Stimulated activated CD4-positive, alpha-beta T cell treated with anti-CD3 and anti-CD28 coated beads, Interleukin-12 subunit alpha, Interleukin-12 subunit beta, amount 100 ng/mL, for 4 hours (primary cell): Measurements from ENCODE around the gene CHP2.
"Not testable (repeated sequence)": the region's sequence is repeated elsewhere in the genome, so short reads cannot be mapped to it uniquely, and the experiment has no call there.

ENCODE experiments used
- DNase-seq: peaks from one replicate; pipeline ENCODE4 v3.0.0-alpha.2; 2020

The CHP2 gene

GRCh38 chr16:23754594-23755483 lies at the start of gene CHP2:
Gene CHP2 (plus strand): TSS chr16:23755026. CDS start chr16:23755050, 24 bp downstream.
- DNase-seq = no peak

- no peak for DNase-seq
These were observed 49.3 kb upstream of the CHP2 start for GRCh38 chr16:23705517-23705902.

DNA sequence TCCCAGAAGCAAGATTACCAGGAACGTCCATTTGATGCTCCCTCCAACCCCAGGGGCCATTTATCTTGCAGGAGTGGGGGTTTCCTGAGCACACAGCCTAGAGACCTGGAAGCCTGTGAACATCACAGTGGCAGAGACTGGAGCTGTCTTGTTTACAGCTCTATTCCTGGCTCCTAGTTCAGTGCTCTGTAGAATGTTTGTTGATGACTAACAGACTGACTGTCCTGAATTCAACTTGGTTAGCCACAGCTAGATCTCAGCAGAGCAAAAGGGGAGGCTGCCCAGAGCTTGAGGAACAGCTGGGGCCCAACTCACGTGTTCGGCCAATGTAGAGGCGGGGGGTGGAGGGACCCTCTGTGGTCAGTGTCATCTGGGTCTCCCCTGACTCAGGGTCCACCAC lies 48.4 kb upstream of the CHP2 start:
- no peak for DNase-seq

- DNase-seq = no peak
These were observed 45.3 kb upstream of the CHP2 start for GRCh38 chr16:23709536-23709935.

GRCh38 chr16:23710008-23710407 lies 44.8 kb upstream of the CHP2 start:
- no peak for DNase-seq

DNA sequence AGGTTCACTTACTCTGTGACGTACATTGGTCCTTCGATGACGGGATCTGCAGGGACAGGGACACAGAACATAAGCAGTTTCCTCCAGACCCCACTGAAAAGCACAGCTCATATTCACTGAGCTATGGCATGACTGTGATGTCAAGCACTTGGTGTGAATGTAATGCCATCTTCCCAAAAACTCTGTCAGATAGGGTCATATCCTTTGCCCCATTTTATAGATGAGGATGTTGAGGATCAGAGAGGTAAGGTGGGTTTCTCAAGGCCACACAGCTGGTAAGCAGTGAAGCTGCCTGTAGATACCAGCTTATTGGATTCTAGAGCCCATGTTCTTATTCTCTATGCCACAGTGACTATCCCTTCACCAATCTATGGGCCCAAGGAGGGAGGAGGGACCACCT lies 44.3 kb upstream of the CHP2 start:
- no peak for DNase-seq

DNA sequence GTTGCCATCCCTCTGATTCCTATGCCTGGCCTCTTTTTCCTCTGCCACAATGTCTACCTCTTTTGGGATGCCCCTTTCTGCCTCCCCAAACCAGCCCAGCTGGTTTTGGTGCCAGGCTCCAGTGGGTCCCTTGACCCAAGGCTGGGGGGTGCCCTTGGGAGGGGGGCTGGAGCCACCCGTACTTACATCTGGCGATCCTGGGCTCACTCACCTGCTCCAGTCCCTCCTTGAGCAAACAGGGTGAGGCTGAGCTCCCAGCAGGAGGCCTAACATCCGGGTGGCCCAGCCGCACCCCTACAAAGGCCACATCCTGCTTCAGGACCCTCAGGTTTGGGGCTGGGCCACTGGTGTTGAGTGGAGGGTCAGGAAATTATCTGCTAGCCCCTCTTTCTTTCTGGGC lies 43.0 kb upstream of the CHP2 start:
- no peak for DNase-seq

GRCh38 chr16:23712976-23713375 lies 41.9 kb upstream of the CHP2 start, which contains the start of gene ERN2:
Gene ERN2 (minus strand): TSS chr16:23713222. CDS start chr16:23713187, 35 bp downstream.
- DNase-seq = no peak

DNA sequence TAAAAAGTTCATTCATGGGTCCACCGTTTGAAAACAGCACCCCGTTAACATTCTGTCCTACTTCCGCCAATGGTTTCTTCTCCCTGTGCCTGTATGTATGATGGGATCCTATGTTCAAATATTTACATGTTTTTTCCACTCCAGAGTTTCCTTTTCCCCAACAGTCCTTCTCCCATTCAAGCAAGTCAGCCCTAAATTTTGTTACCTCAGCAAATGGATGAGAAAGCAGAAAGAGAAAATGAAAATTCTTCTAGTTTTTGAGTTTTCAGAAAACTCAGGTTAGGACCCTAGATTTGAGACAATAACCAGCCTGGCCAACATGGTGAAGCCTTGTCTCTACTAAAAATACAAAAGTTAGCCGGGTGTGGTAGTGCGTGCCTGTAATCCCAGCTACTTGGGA lies 38.3 kb upstream of the CHP2 start:
- no peak for DNase-seq

DNA sequence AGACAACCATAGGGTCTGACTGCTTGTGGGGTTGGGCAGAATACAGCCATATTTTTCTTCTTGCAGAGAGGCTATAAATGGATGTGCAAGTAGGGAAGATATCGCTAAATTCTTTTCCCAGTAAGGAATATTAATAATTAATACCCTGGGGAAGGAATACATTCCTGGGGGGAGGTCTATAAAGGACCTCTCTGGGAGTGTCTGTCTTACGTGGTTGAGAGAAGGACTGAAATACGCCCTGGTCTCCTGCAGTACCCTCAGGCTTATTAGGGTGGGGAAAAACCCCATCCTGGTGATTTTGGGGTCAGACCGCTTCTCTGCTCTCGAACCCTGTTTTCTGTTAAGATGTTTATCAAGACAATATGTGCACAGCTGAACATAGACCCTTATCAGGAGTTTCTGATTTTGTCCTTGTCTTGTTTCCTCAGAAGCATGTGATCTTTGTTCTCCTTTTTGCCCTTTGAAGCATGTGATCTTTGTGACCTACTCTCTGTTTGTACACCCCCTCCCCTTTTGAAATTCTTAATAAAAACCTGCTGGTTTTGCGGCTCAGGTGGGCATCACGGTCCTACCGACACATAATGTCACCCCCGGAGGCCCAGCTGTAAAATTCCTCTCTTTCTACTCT lies 32.1 kb upstream of the CHP2 start:
- DNase-seq = not testable (repeated sequence)

DNA sequence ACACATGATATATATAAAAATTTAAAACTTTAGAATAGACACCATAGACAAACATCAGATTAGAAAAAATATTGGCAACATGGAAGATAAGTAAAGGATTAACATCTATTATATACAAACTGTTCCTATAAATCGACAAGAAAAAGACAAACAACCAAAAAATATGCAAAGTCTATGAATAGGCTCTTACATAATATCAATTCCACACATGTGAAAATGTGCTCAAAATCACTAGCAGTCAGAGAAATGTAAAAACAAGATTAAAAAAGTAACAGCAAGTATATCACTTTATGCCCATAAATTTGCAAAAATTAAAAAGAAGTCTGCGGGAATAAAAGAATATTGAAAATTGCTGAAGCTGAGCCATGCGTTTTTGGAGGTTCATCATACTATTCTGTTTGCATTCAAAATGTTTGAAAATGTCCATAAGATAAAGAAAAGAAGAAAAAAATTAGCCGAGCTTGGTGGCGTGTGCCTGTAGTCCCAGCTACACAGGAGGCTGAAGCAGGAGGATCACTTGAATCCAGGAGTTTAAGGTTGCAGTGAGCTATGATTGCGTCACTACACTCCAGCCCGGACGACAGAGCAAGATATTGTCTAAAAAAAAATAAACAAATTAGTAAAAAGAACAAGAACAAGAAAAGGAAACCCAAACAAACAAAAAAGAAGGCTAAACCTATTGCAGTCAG lies 30.6 kb upstream of the CHP2 start:
- no peak for DNase-seq

DNA sequence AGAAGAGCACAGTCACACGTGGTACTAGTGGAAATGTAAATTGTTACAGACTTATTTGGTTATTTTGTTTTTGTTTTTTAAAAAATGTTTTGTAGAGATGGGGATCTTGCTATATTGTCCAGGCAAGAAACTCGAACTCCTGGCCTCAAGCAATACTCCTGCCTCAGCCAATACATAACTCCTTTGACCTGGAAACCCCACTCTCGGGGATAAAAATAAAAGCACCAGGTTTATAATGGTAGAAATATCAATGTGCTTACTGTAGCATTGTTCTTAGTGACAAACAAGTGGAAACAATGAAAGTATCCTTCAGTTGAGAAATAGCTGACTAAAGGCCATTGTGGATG lies 30.1 kb upstream of the CHP2 start:
- no peak for DNase-seq

DNA sequence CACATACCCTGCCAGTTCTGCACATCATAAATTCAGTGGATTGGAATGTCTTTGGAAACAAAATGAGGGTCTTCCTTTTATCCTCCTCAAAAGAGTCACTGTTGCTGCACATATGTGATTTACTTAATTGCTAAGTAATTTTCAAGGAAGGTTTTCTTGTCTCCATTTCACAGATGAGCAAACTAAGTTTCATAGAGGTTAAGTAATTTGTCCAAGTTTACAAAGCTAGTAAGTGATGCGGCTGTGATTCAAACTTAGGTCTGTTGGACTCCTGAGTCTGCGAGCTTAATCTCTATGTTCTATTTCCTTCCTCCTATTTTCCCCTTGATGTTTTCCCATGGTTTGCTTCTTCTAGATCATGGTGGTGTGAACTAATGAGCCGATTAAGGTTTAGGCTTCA lies 28.1 kb upstream of the CHP2 start:
- DNase-seq = no peak

- no peak for DNase-seq
These were observed 26.7 kb upstream of the CHP2 start for GRCh38 chr16:23728112-23728477.

DNA sequence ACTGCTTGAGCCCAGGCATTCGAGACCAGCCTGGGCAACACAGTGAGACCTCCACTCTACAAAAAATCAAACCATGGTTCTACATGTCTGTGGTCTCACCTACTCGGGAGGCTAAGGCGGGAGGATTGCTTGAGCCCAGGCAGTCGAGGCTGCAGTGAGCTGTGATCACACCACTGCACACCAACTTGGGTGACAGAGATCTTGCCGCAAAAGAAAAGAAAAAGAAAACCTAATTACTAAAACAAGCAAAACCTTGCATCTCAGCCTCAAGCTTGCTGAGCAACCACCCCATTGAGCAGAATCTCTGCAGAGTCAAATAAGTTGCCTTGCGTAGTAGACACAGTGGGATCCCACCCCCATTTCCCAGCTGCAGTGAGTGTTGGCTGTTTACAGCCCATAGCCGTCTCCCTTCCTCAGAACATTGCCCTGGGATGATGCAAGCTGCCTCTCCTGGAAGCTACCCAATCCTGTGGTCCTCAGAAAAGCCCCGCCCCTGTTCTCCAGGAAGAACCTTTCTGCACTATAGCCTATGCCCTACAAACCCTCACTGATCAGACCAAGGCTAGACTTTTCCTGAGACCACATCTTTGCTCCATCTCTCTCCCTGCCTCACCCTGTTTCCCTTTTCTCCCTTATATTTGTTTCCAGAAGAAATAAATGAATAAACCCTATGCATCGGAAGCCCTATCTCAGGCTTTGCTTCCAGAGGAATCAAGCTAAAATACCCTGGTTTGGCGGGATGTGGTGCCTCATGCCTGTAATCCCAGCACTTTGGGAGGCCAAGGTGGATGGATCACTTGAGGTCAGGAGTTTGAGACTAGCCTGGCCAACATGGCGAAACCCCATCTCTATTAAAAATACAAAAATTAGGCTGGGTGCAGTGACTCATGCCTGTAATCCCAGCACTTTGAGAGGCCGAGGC lies 25.1 kb upstream of the CHP2 start:
- no peak for DNase-seq

DNA sequence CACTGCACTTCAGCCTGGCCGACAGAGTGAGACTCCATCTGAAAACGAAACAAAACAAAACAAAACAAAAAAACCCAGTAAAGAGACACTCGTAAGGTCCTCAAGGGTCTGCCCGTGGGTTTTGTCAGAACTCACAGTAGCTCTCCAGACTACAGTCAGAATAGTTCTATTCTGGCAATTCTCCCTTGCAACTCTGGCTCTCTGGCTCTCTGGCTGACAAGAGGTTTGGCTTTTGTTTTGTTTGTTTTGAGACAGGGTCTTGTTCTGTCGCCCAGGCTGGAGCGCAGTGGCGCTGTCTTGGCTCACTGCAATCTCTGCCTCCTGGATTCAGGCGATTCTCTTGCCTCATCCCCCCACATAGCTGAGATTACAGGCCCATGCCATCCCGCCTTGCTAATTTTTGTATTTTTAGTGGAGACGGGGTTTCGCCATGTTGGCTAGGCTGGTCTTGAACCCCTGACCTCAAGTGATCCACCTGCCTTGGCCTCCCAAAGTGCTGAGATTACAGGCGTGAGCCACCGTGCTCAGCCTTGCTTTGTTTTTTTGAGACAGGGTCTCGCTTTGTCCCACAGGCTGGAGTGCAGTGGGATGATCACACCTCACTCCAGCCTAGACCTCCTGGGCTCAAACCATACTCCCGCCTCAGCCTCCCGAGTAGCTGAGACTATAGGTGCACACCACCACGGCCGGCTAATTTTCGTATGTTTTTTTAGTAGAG lies 20.5 kb upstream of the CHP2 start:
- DNase-seq = no peak

- DNase-seq = not testable (repeated sequence)
These were observed 17.3 kb upstream of the CHP2 start for GRCh38 chr16:23737423-23738028.

DNA sequence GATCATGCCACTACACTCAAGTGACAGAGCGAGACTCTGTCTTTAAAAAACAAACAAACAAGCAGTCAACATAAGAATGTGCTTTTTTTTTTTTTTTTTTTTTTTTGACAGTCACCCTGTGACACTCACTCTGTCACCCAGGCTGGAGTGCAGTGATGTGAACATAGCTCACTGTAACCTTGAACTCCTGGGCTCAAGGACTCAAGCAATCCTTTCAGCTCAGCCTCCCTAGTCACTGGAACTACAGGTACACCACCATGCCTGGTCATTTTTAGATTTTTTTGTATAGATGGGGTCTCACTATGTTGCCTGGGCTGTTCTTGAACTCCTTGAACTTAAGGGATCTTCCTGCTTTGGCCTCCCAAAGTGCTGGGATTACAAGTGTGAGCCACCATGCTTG lies 15.3 kb upstream of the CHP2 start:
- no peak for DNase-seq

GRCh38 chr16:23741675-23742303 lies 13.0 kb upstream of the CHP2 start:
- no peak for DNase-seq

DNA sequence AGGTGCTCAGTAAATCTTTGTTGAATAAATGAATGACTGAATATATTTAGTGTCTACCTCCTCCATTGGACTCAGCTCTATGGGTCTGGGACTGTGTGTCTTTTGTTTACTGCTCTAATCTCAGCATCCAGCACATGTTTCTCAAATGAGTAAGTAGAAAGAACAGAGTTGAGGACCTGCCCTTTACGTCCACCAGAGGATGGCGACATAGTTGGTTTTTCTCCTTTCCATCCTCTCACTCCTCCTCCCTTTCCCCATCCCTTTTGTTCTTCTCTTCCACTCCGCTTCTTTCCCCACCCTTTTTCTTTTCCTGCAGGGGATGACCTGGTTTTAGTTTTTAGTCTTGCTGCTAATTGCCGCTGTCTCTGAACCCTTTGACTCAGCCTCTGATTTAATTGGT lies 12.1 kb upstream of the CHP2 start:
- DNase-seq = no peak

DNA sequence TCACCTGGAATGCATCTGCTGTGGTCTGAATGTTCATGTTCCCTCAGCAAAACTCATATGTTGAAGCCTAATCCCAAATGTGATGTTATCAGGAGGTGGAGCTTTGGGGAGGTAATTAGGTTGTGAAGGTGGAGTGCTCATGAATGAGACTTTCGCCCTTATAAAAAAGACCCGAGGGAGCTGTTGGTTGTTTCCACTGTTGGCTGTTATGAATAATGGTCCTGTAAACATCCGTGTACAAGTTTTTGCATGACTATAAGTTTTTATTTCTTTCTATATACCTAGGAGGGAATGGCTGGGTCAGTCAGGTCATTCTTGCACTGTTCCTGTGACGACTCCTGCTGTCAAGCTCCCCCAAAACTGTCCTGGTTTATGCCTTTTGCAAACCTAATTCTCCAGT lies 9.6 kb upstream of the CHP2 start:
- DNase-seq = no peak
